Measurements from ENCODE around the gene DCTN2.

DNA sequence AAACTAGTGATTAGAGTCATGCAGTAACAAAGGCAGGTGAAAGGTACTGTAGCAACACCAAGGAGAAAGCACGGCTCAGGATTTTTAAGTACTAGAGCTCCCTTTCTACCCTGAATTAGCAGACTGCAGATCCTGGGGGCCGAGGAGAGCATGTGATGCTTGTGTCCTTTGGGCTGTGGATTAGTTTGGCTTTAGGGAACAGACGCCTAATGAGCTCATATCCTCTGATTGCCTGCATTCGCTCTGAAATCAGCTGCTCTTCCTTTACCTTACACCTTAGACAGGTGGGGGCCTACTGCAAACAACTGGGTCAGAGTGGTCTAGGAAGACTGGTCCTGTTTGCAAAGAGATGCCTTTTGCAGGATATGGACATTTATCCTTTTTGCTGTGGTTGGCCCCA is 46.2 kb upstream of the DCTN2 start:
- TF ChIP-seq NFIC (IDR thresholded peaks at IDR 0.05) = no peak
- TF ChIP-seq TEAD4 (IDR thresholded peaks at IDR 0.05) = no peak
- TF ChIP-seq, protein P1, sequence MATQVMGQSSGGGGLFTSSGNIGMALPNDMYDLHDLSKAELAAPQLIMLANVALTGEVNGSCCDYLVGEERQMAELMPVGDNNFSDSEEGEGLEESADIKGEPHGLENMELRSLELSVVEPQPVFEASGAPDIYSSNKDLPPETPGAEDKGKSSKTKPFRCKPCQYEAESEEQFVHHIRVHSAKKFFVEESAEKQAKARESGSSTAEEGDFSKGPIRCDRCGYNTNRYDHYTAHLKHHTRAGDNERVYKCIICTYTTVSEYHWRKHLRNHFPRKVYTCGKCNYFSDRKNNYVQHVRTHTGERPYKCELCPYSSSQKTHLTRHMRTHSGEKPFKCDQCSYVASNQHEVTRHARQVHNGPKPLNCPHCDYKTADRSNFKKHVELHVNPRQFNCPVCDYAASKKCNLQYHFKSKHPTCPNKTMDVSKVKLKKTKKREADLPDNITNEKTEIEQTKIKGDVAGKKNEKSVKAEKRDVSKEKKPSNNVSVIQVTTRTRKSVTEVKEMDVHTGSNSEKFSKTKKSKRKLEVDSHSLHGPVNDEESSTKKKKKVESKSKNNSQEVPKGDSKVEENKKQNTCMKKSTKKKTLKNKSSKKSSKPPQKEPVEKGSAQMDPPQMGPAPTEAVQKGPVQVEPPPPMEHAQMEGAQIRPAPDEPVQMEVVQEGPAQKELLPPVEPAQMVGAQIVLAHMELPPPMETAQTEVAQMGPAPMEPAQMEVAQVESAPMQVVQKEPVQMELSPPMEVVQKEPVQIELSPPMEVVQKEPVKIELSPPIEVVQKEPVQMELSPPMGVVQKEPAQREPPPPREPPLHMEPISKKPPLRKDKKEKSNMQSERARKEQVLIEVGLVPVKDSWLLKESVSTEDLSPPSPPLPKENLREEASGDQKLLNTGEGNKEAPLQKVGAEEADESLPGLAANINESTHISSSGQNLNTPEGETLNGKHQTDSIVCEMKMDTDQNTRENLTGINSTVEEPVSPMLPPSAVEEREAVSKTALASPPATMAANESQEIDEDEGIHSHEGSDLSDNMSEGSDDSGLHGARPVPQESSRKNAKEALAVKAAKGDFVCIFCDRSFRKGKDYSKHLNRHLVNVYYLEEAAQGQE (IDR thresholded peaks at IDR 0.05; ENCODE audit: low read depth) = no peak
- TF ChIP-seq, protein P2, sequence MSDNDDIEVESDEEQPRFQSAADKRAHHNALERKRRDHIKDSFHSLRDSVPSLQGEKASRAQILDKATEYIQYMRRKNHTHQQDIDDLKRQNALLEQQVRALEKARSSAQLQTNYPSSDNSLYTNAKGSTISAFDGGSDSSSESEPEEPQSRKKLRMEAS (IDR thresholded peaks at IDR 0.05) = no peak
- no peak for TF ChIP-seq YY1 (IDR thresholded peaks at IDR 0.05; ENCODE audit: low read depth)
- no peak for TF ChIP-seq RAD21 (IDR thresholded peaks at IDR 0.05; ENCODE audit: low read depth)
- TF ChIP-seq ZBTB7A (IDR thresholded peaks at IDR 0.05; ENCODE audit: low read depth) = no peak
- TF ChIP-seq CEBPB (IDR thresholded peaks at IDR 0.05) = no peak
- no peak for TF ChIP-seq FOXM1 (IDR thresholded peaks at IDR 0.05; ENCODE audit: borderline replicate concordance, low read depth)
- TF ChIP-seq EP300 (IDR thresholded peaks at IDR 0.05; ENCODE audit: borderline replicate concordance) = no peak
- TF ChIP-seq TCF12 (IDR thresholded peaks at IDR 0.05; ENCODE audit: low read depth) = no peak
- TF ChIP-seq, protein P3, sequence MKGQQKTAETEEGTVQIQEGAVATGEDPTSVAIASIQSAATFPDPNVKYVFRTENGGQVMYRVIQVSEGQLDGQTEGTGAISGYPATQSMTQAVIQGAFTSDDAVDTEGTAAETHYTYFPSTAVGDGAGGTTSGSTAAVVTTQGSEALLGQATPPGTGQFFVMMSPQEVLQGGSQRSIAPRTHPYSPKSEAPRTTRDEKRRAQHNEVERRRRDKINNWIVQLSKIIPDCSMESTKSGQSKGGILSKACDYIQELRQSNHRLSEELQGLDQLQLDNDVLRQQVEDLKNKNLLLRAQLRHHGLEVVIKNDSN (IDR thresholded peaks at IDR 0.05) = no peak
- TF ChIP-seq TAF1 (IDR thresholded peaks at IDR 0.05; ENCODE audit: low read depth) = no peak
- no peak for TF ChIP-seq CREB1 (IDR thresholded peaks at IDR 0.05; ENCODE audit: low read depth)
